ENCODE results near the gene AP2A1.
A peak's percentile ranks its signal among the peaks of the same experiment; 100 is the strongest.

AP2A1 gene

DNA sequence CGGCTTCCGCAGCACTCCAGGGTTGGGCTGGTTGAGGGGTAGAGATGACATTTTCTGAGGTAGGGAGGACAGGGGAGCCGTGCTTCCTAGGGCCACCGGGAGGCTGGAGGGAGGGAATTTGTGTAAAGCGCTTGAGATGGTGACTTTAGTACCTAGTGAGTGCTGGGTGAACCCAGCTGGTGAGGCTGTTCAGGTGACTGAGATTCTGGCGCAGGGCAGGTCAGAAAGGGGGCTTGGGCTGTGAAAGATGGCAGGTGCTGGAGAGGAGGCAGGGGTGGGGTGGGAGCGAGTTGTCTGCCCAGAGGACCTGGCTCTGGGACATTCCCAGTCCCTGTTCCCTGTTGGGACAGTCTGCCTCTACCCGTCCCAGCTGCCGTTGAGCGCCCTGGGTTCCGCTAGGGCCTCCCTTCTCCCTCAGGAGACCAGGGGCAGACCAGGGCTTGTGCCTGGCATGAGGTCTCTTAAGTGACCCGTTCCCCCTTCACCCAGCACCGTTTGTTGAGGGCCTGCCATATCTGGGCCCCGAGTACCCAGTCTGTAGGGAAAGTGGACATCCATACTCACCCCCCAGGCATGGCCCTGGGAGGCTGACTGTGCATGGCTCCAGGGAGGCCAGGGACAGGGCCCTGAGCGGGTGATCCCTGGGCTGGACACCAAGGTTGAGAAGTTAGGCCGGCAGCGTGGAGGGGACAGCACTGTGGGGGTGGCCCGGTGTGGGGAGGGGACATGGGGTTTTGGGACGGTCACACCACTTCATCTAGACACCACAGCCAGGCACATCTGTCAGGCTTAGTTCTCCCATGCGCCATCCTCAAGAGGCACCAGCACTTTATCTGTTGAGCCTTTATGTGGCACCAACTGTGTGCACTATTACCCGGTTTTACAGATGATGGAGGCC lies 89.1 kb downstream of the AP2A1 start:
- 0 out of 2 replicates have a peak overlapping the region, but pooled peaks have one; percentile 5 for H3K27ac ChIP-seq
- TF ChIP-seq, protein P1, sequence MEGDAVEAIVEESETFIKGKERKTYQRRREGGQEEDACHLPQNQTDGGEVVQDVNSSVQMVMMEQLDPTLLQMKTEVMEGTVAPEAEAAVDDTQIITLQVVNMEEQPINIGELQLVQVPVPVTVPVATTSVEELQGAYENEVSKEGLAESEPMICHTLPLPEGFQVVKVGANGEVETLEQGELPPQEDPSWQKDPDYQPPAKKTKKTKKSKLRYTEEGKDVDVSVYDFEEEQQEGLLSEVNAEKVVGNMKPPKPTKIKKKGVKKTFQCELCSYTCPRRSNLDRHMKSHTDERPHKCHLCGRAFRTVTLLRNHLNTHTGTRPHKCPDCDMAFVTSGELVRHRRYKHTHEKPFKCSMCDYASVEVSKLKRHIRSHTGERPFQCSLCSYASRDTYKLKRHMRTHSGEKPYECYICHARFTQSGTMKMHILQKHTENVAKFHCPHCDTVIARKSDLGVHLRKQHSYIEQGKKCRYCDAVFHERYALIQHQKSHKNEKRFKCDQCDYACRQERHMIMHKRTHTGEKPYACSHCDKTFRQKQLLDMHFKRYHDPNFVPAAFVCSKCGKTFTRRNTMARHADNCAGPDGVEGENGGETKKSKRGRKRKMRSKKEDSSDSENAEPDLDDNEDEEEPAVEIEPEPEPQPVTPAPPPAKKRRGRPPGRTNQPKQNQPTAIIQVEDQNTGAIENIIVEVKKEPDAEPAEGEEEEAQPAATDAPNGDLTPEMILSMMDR (conservative IDR thresholded peaks at IDR 0.05): no peak
- no peak for TF ChIP-seq ZFX (IDR thresholded peaks at IDR 0.05)

DNA sequence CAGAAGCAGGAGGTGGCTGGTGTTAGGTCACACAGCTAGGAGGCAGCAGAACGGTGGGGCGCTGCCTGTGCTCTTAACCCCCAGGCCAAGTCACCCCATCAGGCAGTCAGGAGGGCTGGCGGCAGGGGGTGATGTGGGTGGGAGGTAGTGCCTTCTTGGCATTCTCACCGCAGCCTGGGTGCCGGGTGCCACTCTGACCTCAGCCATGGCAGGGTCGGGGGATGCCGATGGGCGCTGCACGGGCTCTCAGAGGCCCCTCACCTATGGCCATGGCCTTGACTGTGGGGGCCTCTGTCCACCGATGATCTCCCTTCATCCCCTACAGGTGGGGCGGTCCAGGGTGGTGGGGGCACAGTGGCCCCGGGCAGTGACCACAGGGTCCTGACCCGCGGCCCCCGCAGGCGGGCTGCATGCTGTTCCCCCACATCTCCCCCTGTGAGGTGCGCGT lies 89.8 kb downstream of the AP2A1 start:
- TF ChIP-seq ZFX (IDR thresholded peaks at IDR 0.05): no peak
- no peak overlapping the region for H3K27ac ChIP-seq
